Measurements from ENCODE around the gene ANKRD36.
"Not testable (repeated sequence)": the region's sequence is repeated elsewhere in the genome, so short reads cannot be mapped to it uniquely, and the experiment has no call there.

The ANKRD36 gene

GRCh38 chr2:97210325-97210724 is 97.4 kb downstream of the ANKRD36 start:
- no peak for TF ChIP-seq CTCF (IDR thresholded peaks at IDR 0.05)
- TF ChIP-seq ZFX (IDR thresholded peaks at IDR 0.05; ENCODE audit: borderline replicate concordance), result no peak
- no peak overlapping the region for H3K27ac ChIP-seq

GRCh38 chr2:97215025-97215424 is 102.1 kb downstream of the ANKRD36 start:
- not testable (repeated sequence) for H3K27ac ChIP-seq

- not testable (repeated sequence) for H3K27ac ChIP-seq
Observed at GRCh38 chr2:97230848-97231585, 118.1 kb downstream of the ANKRD36 start.

GRCh38 chr2:97232981-97233380 is 120.0 kb downstream of the ANKRD36 start:
- not testable (repeated sequence) for H3K27ac ChIP-seq

DNA sequence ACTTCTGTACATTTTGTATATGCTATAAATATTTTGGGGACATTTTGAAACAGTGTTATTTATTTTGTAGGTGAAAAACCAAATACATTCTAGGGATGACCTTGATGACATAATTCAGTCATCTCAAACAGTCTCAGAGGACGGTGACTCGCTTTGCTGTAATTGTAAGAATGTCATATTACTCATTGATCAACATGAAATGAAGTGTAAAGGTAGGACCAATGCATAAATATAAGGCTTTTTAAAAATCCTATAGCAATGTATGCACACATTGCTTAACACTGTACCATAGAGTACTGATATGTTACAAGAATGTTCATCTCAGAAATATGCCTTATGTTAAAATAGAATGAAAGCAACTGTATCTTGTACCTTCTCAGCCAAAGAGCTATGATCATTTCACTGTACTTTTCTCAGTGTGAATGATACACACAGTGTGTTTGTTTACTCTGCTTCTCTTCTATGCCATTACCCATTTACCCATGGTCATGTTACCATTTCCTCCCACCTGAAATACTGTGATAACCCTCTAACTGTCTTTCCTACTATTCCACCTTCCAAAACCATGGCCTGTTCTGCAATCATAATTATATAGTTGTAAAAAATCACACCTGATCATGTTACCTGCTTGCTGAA is 120.8 kb downstream of the ANKRD36 start:
- H3K27ac ChIP-seq, result not testable (repeated sequence)

DNA sequence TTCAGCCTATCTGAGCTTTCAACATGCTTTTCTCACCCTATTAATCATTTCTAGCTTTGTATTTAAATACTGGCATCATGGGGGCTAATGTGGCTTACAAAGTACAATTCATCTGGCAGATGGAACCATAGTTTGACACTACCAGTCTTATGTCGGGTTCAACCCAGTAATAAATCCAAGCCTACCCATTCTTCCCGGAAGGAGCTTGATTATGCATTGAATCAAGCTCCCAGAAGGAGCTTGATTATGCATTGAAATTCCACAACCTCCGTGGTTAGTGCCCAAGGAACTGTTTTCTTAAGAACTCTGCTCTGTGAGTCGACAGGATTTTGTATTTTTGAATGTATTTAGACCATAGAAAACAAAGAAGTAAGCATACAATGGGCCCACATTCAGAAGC is 148.2 kb downstream of the ANKRD36 start:
- not testable (repeated sequence) for H3K27ac ChIP-seq

- H3K27ac ChIP-seq, result not testable (repeated sequence)
Observed at GRCh38 chr2:97266449-97266848, 153.5 kb downstream of the ANKRD36 start.

GRCh38 chr2:97267411-97268074 is 154.6 kb downstream of the ANKRD36 start:
- TF ChIP-seq ZFX (IDR thresholded peaks at IDR 0.05; ENCODE audit: borderline replicate concordance) (no peak), CTCF (IDR thresholded peaks at IDR 0.05) (no peak)
- H3K27ac ChIP-seq, result no peak overlapping the region

- not testable (repeated sequence) for H3K27ac ChIP-seq
Observed at GRCh38 chr2:97268075-97268591, 155.2 kb downstream of the ANKRD36 start.

DNA sequence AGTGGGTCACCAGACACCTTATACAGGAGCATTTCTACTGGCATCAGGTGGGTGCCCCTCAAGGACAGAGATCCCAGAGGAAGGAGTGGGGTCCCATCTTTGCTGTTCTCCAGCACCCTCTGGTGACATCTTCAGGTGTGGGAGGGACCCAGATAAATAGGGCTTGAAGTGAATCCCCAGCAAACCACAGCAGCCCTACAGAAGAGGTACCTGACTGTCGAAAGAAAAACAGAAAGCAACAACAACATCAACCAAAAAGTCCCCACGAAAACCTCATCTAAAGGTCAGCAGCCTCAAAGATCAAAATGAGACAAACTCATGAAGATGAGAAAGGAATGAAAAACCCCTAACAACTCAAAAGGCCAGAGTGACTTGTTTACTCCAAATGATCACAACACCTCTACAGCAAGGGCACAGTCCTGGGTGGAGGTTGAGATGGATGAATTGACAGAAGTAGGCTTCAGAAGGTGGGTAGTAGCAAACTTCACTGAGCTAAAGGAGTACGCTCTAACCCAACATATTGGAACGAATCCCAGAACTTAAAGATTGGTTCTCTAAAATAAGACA is 163.4 kb downstream of the ANKRD36 start:
- H3K27ac ChIP-seq, result not testable (repeated sequence)

DNA sequence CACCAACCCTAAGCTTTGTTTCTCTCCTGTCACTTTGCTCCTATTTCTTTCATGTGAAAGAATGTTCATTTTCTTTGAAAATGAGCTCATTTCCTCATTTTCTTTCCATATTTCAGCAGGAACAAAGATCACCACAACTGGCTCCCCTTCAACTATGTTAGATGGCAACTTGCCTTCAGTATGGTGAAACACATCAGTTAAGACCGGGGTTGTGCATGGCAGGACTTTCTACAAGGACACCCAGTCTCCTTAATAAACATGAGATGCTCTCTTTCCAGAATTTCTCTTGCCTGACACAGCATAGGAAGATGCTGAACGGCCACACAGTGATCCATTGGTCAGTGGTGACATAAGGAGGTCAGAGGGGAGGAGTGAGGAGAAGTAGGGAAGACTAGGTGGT is 172.2 kb downstream of the ANKRD36 start:
- H3K27ac ChIP-seq, result not testable (repeated sequence)

DNA sequence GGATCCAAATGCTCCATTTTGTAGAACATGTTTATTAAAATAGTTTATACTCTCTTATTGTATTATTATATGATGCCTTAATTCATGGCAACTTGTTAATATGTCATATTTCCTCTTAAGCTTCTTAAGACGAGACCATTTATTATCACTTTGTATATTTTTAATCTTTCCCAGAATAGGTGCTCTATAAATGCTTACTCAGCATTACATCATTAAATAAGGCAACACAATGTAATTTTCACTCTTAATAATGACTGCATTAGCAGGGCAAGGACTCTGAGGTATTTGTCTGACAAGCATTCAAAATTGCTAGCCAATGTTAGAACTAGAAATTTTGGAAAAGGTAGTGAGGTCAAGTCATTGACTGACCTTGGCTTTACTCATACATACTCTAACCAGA is 180.7 kb downstream of the ANKRD36 start:
- not testable (repeated sequence) for H3K27ac ChIP-seq

Measured in 22Rv1 (cell line).